Nephron (organoid): Measurements from ENCODE around the gene TAAR5.
A peak's percentile ranks its signal among the peaks of the same experiment; 100 is the strongest.

Experiments used
- H3K27ac Mint-ChIP-seq, 3 experiments: 2 replicates each; pipeline ENCODE4 v1.8.0; 2020; ENCODE audit warnings: mixed read lengths in 3 of 3, mild to moderate bottlenecking in 2 of 3, moderate library complexity in 1 of 3
- H3K27me3 Mint-ChIP-seq: 2 replicates; pipeline ENCODE4 v1.8.0; 2021; ENCODE audit warnings: low read depth, mild to moderate bottlenecking, moderate library complexity, mixed read lengths
- H3K36me3 Mint-ChIP-seq: 2 replicates; pipeline ENCODE4 v1.8.0; 2020; ENCODE audit warnings: low read depth, mixed read lengths
- H3K4me1 Mint-ChIP-seq: 2 replicates; pipeline ENCODE4 v1.8.0; 2020; ENCODE audit warnings: mixed read lengths
- H3K4me3 Mint-ChIP-seq, 3 experiments: 2 replicates each; pipeline ENCODE4 v1.8.0; 2020; ENCODE audit warnings: mild to moderate bottlenecking in 3 of 3, mixed read lengths in 3 of 3, moderate library complexity in 2 of 3
- H3K9me3 Mint-ChIP-seq: 2 replicates; pipeline ENCODE4 v1.8.0; 2020; ENCODE audit warnings: mixed read lengths
- CTCF ChIP-seq, 3 experiments: fragments of 200-600 bp; sonication (generic); IDR thresholded peaks; one replicate each; pipeline ENCODE4 v1.5.0; 2021; ENCODE audit warnings: antibody characterized with exemption in 3 of 3; ENCODE audit not compliant: unreplicated experiment in 3 of 3

TAAR5 gene

GRCh38 chr6:132623106-132623845, 33.7 kb upstream of the TAAR5 start:
- H3K4me1 Mint-ChIP-seq = peaks cover 5% of the 10 kb centered on the region
- no peak for TF ChIP-seq CTCF (IDR thresholded peaks at IDR 0.05; ENCODE audit: unreplicated experiment in 3 of 3)
- no peaks in the 10 kb centered on the region for H3K36me3 Mint-ChIP-seq
- no peak overlapping the region for H3K4me3 Mint-ChIP-seq
- H3K27me3 Mint-ChIP-seq = no peaks in the 10 kb centered on the region
- H3K27ac Mint-ChIP-seq = peak overlapping the region; percentile 5 to 40 (median 8)
- peaks cover 7% of the 10 kb centered on the region for H3K9me3 Mint-ChIP-seq

GRCh38 chr6:132616677-132617076, 27.1 kb upstream of the TAAR5 start:
- TF ChIP-seq CTCF (IDR thresholded peaks at IDR 0.05; ENCODE audit: unreplicated experiment in 3 of 3) = no peak
- Mint-ChIP-seq H3K4me3 (no peak overlapping the region), H3K4me1 (no peaks in the 10 kb centered on the region)

GRCh38 chr6:132614554-132614953, 25.0 kb upstream of the TAAR5 start:
- H3K4me1 Mint-ChIP-seq = no peaks in the 10 kb centered on the region
- no peak overlapping the region for H3K27ac Mint-ChIP-seq
- no peak overlapping the region for H3K4me3 Mint-ChIP-seq
- H3K36me3 Mint-ChIP-seq = no peaks in the 10 kb centered on the region
- no peaks in the 10 kb centered on the region for H3K9me3 Mint-ChIP-seq
- TF ChIP-seq CTCF (IDR thresholded peaks at IDR 0.05; ENCODE audit: unreplicated experiment in 3 of 3) = no peak
- no peaks in the 10 kb centered on the region for H3K27me3 Mint-ChIP-seq

More at GRCh38 chr6:132616677-132617076, 27.1 kb upstream of the TAAR5 start:
- peak overlapping the region in 2 of 3 experiments; percentile 70 to 74 for H3K27ac Mint-ChIP-seq
- no peaks in the 10 kb centered on the region for H3K9me3 Mint-ChIP-seq
- H3K27me3 Mint-ChIP-seq = no peaks in the 10 kb centered on the region
- H3K36me3 Mint-ChIP-seq = no peaks in the 10 kb centered on the region

- Mint-ChIP-seq H3K4me1 (no peaks in the 10 kb centered on the region), H3K36me3 (no peaks in the 10 kb centered on the region), H3K9me3 (no peaks in the 10 kb centered on the region), H3K27me3 (no peaks in the 10 kb centered on the region), H3K4me3 (no peak overlapping the region), H3K27ac (no peak overlapping the region)
- TF ChIP-seq CTCF (IDR thresholded peaks at IDR 0.05; ENCODE audit: unreplicated experiment in 3 of 3) = no peak
These were observed 23.0 kb upstream of the TAAR5 start for GRCh38 chr6:132612449-132613108.

- TF ChIP-seq CTCF (IDR thresholded peaks at IDR 0.05; ENCODE audit: unreplicated experiment in 3 of 3) = no peak
- Mint-ChIP-seq H3K9me3 (no peaks in the 10 kb centered on the region), H3K27ac (no peak overlapping the region), H3K36me3 (no peaks in the 10 kb centered on the region), H3K4me1 (no peaks in the 10 kb centered on the region), H3K27me3 (no peaks in the 10 kb centered on the region), H3K4me3 (no peak overlapping the region)
These were observed 22.1 kb upstream of the TAAR5 start for GRCh38 chr6:132611616-132612015.
